Activated T-helper 2 cell treated with anti-CD3 and anti-CD28 coated beads, Interferon-gamma antibody, Interleukin-2, Interleukin-4, amounts not matched to agents 10 μg/mL and 5 μg/mL and 100 μg/mL, durations not matched to agents 14 hours and 24 hours and 36 hours (primary cell): ENCODE results near the gene CYB5D1. TPM values are rescaled to one million over a fixed set of nuclear protein-coding genes. Genes with fewer than 3 reads are reported as not detected.

Source experiments
- DNase-seq: peaks from one replicate; pipeline ENCODE4 v3.0.0; 2021; ENCODE audit warnings: low spot score
- H3K27ac Mint-ChIP-seq: one replicate; pipeline ENCODE4 v1.8.0; 2021; ENCODE audit warnings: mixed read lengths
- H3K27me3 Mint-ChIP-seq: one replicate; pipeline ENCODE4 v1.8.0; 2021; ENCODE audit warnings: low read depth, mixed read lengths
- H3K36me3 Mint-ChIP-seq: one replicate; pipeline ENCODE4 v1.8.0; 2021; ENCODE audit warnings: low read depth, mixed read lengths
- H3K4me1 Mint-ChIP-seq: one replicate; pipeline ENCODE4 v1.8.0; 2021; ENCODE audit warnings: low read depth, mixed read lengths
- H3K4me3 Mint-ChIP-seq: one replicate; pipeline ENCODE4 v1.8.0; 2021; ENCODE audit warnings: low read depth, mild to moderate bottlenecking, moderate library complexity, mixed read lengths
- H3K9me3 Mint-ChIP-seq: one replicate; pipeline ENCODE4 v1.8.0; 2021; ENCODE audit warnings: mixed read lengths
- intact Hi-C: fragments of 100-400 bp; cut with micrococcal nuclease; formaldehyde crosslinking; loops from one replicate; pipeline ENCODE4 v1.15.1; 2023
- total RNA-seq: library from RNA; stranded (reverse); gene quantifications from 2 replicates; pipeline ENCODE4 v1.2.3, GENCODE V29; 2022

Gene CYB5D1
- total RNA-seq, 1 donor from 2014 or later = 8.8 TPM

GRCh38 chr17:7850701-7851437, 6.9 kb upstream of the CYB5D1 start:
- DNase-seq = no peak
- no peaks in the 10 kb centered on the region for H3K9me3 Mint-ChIP-seq
- H3K27me3 Mint-ChIP-seq = no peaks in the 10 kb centered on the region
- peaks cover 27% of the 10 kb centered on the region for H3K4me1 Mint-ChIP-seq
- H3K4me3 Mint-ChIP-seq = peak overlapping the region; percentile 61
- H3K27ac Mint-ChIP-seq = no peak overlapping the region
- H3K36me3 Mint-ChIP-seq = peaks cover 65% of the 10 kb centered on the region
- intact Hi-C loops = loop anchor here (1.0 to 10.0 kb wide), 4 partner anchors 16 to 204 kb away; no protein-coding TSS in a partner anchor

GRCh38 chr17:7851438-7852261, 6.2 kb upstream of the CYB5D1 start:
- Mint-ChIP-seq H3K4me3 (peak overlapping the region; percentile 61), H3K4me1 (peaks cover 30% of the 10 kb centered on the region), H3K36me3 (peaks cover 58% of the 10 kb centered on the region), H3K27ac (no peak overlapping the region), H3K9me3 (no peaks in the 10 kb centered on the region), H3K27me3 (no peaks in the 10 kb centered on the region)
- intact Hi-C loops = loop anchor here (1.0 to 10.0 kb wide), 4 partner anchors 16 to 203 kb away; no protein-coding TSS in a partner anchor
- peak; percentile 92 for DNase-seq

GRCh38 chr17:7852262-7852670, 5.5 kb upstream of the CYB5D1 start:
- Mint-ChIP-seq H3K27me3 (no peaks in the 10 kb centered on the region), H3K27ac (no peak overlapping the region), H3K36me3 (peaks cover 52% of the 10 kb centered on the region), H3K4me3 (no peak overlapping the region), H3K9me3 (no peaks in the 10 kb centered on the region), H3K4me1 (peaks cover 30% of the 10 kb centered on the region)
- no peak for DNase-seq
- intact Hi-C loops = loop anchor here (10.0 kb wide), 1 partner anchor 203 kb away; no protein-coding TSS in a partner anchor

- Mint-ChIP-seq H3K27ac (no peak overlapping the region), H3K4me3 (no peak overlapping the region), H3K9me3 (no peaks in the 10 kb centered on the region), H3K36me3 (peaks cover 49% of the 10 kb centered on the region), H3K27me3 (no peaks in the 10 kb centered on the region), H3K4me1 (peaks cover 30% of the 10 kb centered on the region)
- intact Hi-C loops = loop anchor here (10.0 kb wide), 1 partner anchor 202 kb away; no protein-coding TSS in a partner anchor
- DNase-seq = no peak
Measured at GRCh38 chr17:7852919-7853690, 4.7 kb upstream of the CYB5D1 start.

- DNase-seq = no peak
- intact Hi-C loops = loop anchor here (10.0 kb wide), 1 partner anchor 201 kb away; no protein-coding TSS in a partner anchor
- no peak overlapping the region for H3K27ac Mint-ChIP-seq
- no peak overlapping the region for H3K4me3 Mint-ChIP-seq
- no peaks in the 10 kb centered on the region for H3K9me3 Mint-ChIP-seq
- no peaks in the 10 kb centered on the region for H3K27me3 Mint-ChIP-seq
- H3K4me1 Mint-ChIP-seq = peaks cover 32% of the 10 kb centered on the region
- peaks cover 48% of the 10 kb centered on the region for H3K36me3 Mint-ChIP-seq
Measured at GRCh38 chr17:7853691-7854038, 4.1 kb upstream of the CYB5D1 start.

- no peak overlapping the region for H3K27ac Mint-ChIP-seq
- H3K4me3 Mint-ChIP-seq = no peak overlapping the region
- H3K9me3 Mint-ChIP-seq = no peaks in the 10 kb centered on the region
- no peaks in the 10 kb centered on the region for H3K27me3 Mint-ChIP-seq
- H3K4me1 Mint-ChIP-seq = peaks cover 38% of the 10 kb centered on the region
- peaks cover 50% of the 10 kb centered on the region for H3K36me3 Mint-ChIP-seq
- no peak for DNase-seq
- intact Hi-C loops = loop anchor here (10.0 kb wide), 1 partner anchor 201 kb away; no protein-coding TSS in a partner anchor
Measured at GRCh38 chr17:7854078-7854777, 3.6 kb upstream of the CYB5D1 start.

- DNase-seq = no peak
- H3K27me3 Mint-ChIP-seq = no peaks in the 10 kb centered on the region
- H3K4me3 Mint-ChIP-seq = no peak within 1 kb of the TSS
- peaks cover 49% of the 10 kb centered on the region for H3K36me3 Mint-ChIP-seq
- intact Hi-C loops = loop anchor here (10.0 kb wide), 1 partner anchor 200 kb away; no protein-coding TSS in a partner anchor
- no peaks in the 10 kb centered on the region for H3K9me3 Mint-ChIP-seq
- H3K27ac Mint-ChIP-seq = no peak within 1 kb of the TSS
- H3K4me1 Mint-ChIP-seq = peaks cover 39% of the 10 kb centered on the region
Measured at GRCh38 chr17:7854851-7855659, 2.7 kb upstream of the CYB5D1 start, which contains the start of gene TMEM88. Gene TMEM88 (plus strand): TSS chr17:7855066. CDS start chr17:7855075, 9 bp downstream.

- no peak for DNase-seq
- Mint-ChIP-seq H3K27ac (no peak overlapping the region), H3K27me3 (no peaks in the 10 kb centered on the region), H3K36me3 (peaks cover 47% of the 10 kb centered on the region), H3K4me3 (no peak overlapping the region), H3K9me3 (no peaks in the 10 kb centered on the region), H3K4me1 (peaks cover 33% of the 10 kb centered on the region)
- intact Hi-C loops = loop anchor here (2.0 to 10.0 kb wide), 3 partner anchors 59 to 199 kb away; partner anchors contain the start of gene CNTROB
Measured at GRCh38 chr17:7855660-7856010, 2.2 kb upstream of the CYB5D1 start.

GRCh38 chr17:7856011-7856810, 1.6 kb upstream of the CYB5D1 start:
- H3K27me3 Mint-ChIP-seq = no peaks in the 10 kb centered on the region
- H3K4me1 Mint-ChIP-seq = peaks cover 27% of the 10 kb centered on the region
- no peak overlapping the region for H3K4me3 Mint-ChIP-seq
- H3K36me3 Mint-ChIP-seq = peaks cover 47% of the 10 kb centered on the region
- no peaks in the 10 kb centered on the region for H3K9me3 Mint-ChIP-seq
- H3K27ac Mint-ChIP-seq = no peak overlapping the region
- no peak for DNase-seq
- intact Hi-C loops = loop anchor here (2.0 to 10.0 kb wide), 3 partner anchors 59 to 199 kb away; partner anchors contain the start of gene CNTROB

- Mint-ChIP-seq H3K27ac (no peak within 1 kb of the TSS), H3K27me3 (no peaks in the 10 kb centered on the region), H3K9me3 (no peaks in the 10 kb centered on the region), H3K4me1 (peaks cover 21% of the 10 kb centered on the region), H3K4me3 (no peak within 1 kb of the TSS), H3K36me3 (peaks cover 46% of the 10 kb centered on the region)
- DNase-seq = peak; percentile 94
- intact Hi-C loops = loop anchor here (1.0 to 10.0 kb wide), 7 partner anchors 14 to 299 kb away; partner anchors contain the start of gene CNTROB
Measured at GRCh38 chr17:7856811-7857712, 741 bp upstream of the CYB5D1 start, which contains the start of gene NAA38. Gene NAA38 (minus strand): TSS chr17:7857559. CDS start chr17:7857463, 96 bp downstream.
